A549 treated with dexamethasone at 1 μM for 4 hours (cell line): Measurements from ENCODE around the gene EXD3. TPM values are rescaled to one million over a fixed set of nuclear protein-coding genes. Genes with fewer than 3 reads are reported as not detected.

Experiments used
- total RNA-seq: library from RNA; stranded (reverse); fragments of 200-300 nt; extraction: Qiagen RNA extraction; gene quantifications from 5 replicates; pipeline ENCODE4 v1.2.3, GENCODE V29; 2022

EXD3 gene, protein sequence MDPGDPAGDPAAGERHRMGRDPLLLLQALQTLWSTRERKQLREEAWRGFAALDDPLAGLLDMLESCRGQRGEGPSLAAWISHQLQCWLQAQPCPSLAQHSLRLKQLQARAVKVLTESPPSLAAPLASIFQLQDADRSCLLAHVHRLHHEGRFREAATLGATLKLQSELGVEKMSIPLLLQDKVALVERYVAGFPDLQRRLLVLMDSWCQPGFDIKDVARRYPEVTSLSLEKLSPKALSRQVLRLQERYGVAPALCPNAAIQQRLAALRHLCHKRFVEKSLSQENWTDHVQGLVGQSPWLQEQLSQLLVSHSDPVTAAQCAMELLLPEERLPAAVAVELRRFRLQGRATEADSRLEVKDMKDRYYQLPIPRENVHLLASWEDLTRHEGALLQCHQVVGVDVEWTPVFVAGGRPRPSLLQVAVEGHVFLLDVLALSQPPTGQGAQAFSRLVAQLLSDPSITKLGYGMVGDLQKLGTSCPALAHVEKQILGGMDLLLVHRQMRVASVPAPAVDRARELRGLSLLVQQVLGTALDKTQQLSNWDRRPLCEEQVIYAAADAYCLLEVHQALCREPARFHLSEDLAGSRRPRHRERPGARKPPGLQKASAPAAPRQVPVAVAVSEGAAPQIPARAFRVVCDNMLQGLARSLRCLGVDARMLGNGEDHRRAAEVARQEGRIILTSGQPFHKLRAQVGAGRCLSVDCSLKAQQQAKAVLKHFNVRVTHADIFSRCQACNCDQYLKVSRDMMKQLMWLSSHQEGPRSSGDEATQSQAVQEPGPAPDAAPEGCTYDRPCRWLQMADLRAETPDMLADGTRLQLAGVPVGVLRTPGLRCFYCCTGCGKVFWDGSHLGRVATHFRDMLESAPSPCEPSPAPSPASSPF
- 3.0 to 5.7 TPM (median 5.3 TPM) in 5 replicates for total RNA-seq

GRCh38 chr9:137422604-137423513 lies at the start of gene EXD3, which contains the start of gene NOXA1:
Gene EXD3 (minus strand): TSS chr9:137423162. CDS start chr9:137395357, 27,805 bp downstream.
Gene NOXA1 (plus strand): TSS chr9:137423393. CDS start chr9:137423530, 137 bp downstream.

GRCh38 chr9:137459152-137459600 lies 36.2 kb upstream of the EXD3 start, which contains the start of gene NSMF:
Gene NSMF (minus strand): TSS chr9:137459334. CDS start chr9:137459102, 232 bp downstream.

GRCh38 chr9:137441289-137441934 lies 18.4 kb upstream of the EXD3 start, which contains the start of gene ENTPD8:
Gene ENTPD8 (minus strand): TSS chr9:137441357. CDS start chr9:137438285, 3,072 bp downstream.

DNA sequence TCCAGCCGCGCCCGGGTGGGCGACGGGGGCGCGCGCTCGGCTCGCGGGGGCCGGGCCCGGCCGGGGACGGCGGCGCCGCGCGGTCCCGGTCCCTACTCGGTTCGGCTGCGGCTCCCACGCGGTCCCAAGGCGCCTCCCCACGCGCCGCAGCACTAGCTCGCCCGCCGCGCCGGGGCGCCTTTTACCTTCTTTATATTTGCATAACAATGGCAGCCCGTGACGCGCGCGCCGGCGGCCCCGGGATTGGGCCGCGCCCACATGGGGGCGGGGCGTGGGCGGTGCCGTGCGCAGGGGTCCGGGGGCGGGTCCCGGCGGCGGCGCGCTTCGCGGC lies 120.9 kb downstream of the EXD3 start, which contains the start of gene NRARP:
NRARP (minus strand) TSS at position 154 of the 331 bp plus-strand sequence. CDS start 343 bp downstream, outside the sequence.

GRCh38 chr9:137277329-137278041 lies 145.5 kb downstream of the EXD3 start, which contains the start of gene TOR4A:
Gene TOR4A (plus strand): TSS chr9:137277726. CDS start chr9:137278690, 964 bp downstream.

Other genes with a start within 250 kb of the EXD3 start
- 20.3 to 35.3 TPM (median 31.4 TPM) in 5 replicates for gene ANAPC2, start 234.6 kb downstream of the EXD3 start, total RNA-seq
- gene SSNA1, start 234.5 kb downstream of the EXD3 start, total RNA-seq = 99.1 to 134 TPM (median 125 TPM) in 5 replicates
- gene TPRN, start 222.4 kb downstream of the EXD3 start, total RNA-seq = 6.4 to 11.2 TPM (median 10.5 TPM) in 5 replicates
- 34.6 to 42.9 TPM (median 39.6 TPM) in 5 replicates for gene TMEM203, start 217.5 kb downstream of the EXD3 start, total RNA-seq
- gene NDOR1, start 217.5 kb downstream of the EXD3 start, total RNA-seq = 8.1 to 18.5 TPM (median 15.8 TPM) in 5 replicates
- 1.2 to 2.2 TPM (median 2.0 TPM) in 5 replicates for gene RNF208, start 200.9 kb downstream of the EXD3 start, total RNA-seq
- 3.6 to 5.1 TPM (median 4.6 TPM) in 5 replicates for gene CYSRT1, start 198.0 kb downstream of the EXD3 start, total RNA-seq
- gene RNF224, start 195.7 kb downstream of the EXD3 start, total RNA-seq = 0.14 to 0.28 TPM (median 0.21 TPM) in 5 replicates
- 0.05 to 0.11 TPM (median 0.06 TPM) in 5 replicates for gene SLC34A3, start 192.3 kb downstream of the EXD3 start, total RNA-seq
- gene TUBB4B, start 181.9 kb downstream of the EXD3 start, total RNA-seq = 618 to 867 TPM (median 780 TPM) in 5 replicates
- gene STPG3, start 171.9 kb downstream of the EXD3 start, total RNA-seq = not detected in 5 replicates
- gene NELFB, start 167.8 kb downstream of the EXD3 start, total RNA-seq = 41.3 to 57.7 TPM (median 53.2 TPM) in 5 replicates
- 16.3 to 27.6 TPM (median 24.2 TPM) in 5 replicates for gene TOR4A, start 145.4 kb downstream of the EXD3 start, total RNA-seq
- 1.7 to 3.0 TPM (median 2.9 TPM) in 5 replicates for gene NRARP, start 120.9 kb downstream of the EXD3 start, total RNA-seq
- gene NOXA1, start 231 bp upstream of the EXD3 start, total RNA-seq = 0.41 to 1.7 TPM (median 1.4 TPM) in 5 replicates
- gene ENTPD8, start 18.2 kb upstream of the EXD3 start, total RNA-seq = 0.14 to 0.25 TPM (median 0.16 TPM) in 5 replicates
- 28.8 to 42.8 TPM (median 38.8 TPM) in 5 replicates for gene NSMF, start 36.2 kb upstream of the EXD3 start, total RNA-seq
- gene PNPLA7, start 127.2 kb upstream of the EXD3 start, total RNA-seq = 0.24 to 0.82 TPM (median 0.71 TPM) in 5 replicates
- 50.8 to 83.7 TPM (median 76.9 TPM) in 5 replicates for gene MRPL41, start 128.7 kb upstream of the EXD3 start, total RNA-seq
- gene DPH7, start 155.8 kb upstream of the EXD3 start, total RNA-seq = 22.3 to 29.3 TPM (median 27.3 TPM) in 5 replicates
- gene ZMYND19, start 167.3 kb upstream of the EXD3 start, total RNA-seq = 46.4 to 66.3 TPM (median 59.1 TPM) in 5 replicates
- 39.9 to 76.5 TPM (median 67.1 TPM) in 5 replicates for gene ARRDC1, start 182.5 kb upstream of the EXD3 start, total RNA-seq
- gene EHMT1, start 195.8 kb upstream of the EXD3 start, total RNA-seq = 35.2 to 55.1 TPM (median 50.6 TPM) in 5 replicates